ENCODE data around the gene ERMP1. TPM values are rescaled to one million over a fixed set of nuclear protein-coding genes. Genes with fewer than 3 reads are reported as not detected.
"Not testable (repeated sequence)": the region's sequence is repeated elsewhere in the genome, so short reads cannot be mapped to it uniquely, and the experiment has no call there.

Gene ERMP1
- total and polyA plus RNA-seq, 4 experiments from 2014 or later: 11.6 to 24.5 (median 17.6) TPM

- H3K36me3 ChIP-seq (ENCODE audit: insufficient read depth, low read length): peaks cover 13% of the 10 kb centered on the region
- H3K36me3 Mint-ChIP-seq: peaks cover 86 to 92% of the 10 kb centered on the region in 2 donors
- POLR2A ChIA-PET (ENCODE audit: partially characterized antibody): no interaction called here
- no peak overlapping the region for H3K4me3 Mint-ChIP-seq
- intact Hi-C loops (cut with micrococcal nuclease): no loop called here
- H3K4me3 ChIP-seq (ENCODE audit: low read length in 2 of 2): no peak overlapping the region
- CTCF ChIA-PET (ENCODE audit: partially characterized antibody): interaction anchor here (0.5 to 0.9 kb wide), 2 partner anchors 50 to 101 kb away, joined by 3 read pairs; no protein-coding TSS in a partner anchor
- H3K27me3 Mint-ChIP-seq: no peaks in the 10 kb centered on the region
- DNase-seq: no peak
- H3K9me3 Mint-ChIP-seq: peaks cover 0 to 33% (median 12%) of the 10 kb centered on the region in 8 donors
- peak overlapping the region in 2 of 7 donors; percentile 25 to 51 for H3K27ac Mint-ChIP-seq
- H3K4me1 ChIP-seq (ENCODE audit: insufficient read depth, low read length): no peaks in the 10 kb centered on the region
- no peaks in the 10 kb centered on the region for H3K9me3 ChIP-seq (ENCODE audit: control insufficient read depth in 1 of 2, low read length in 2 of 2)
- H3K4me1 Mint-ChIP-seq: peaks cover 0 to 18% (median 3%) of the 10 kb centered on the region in 4 donors
- no peak overlapping the region for H3K27ac ChIP-seq (ENCODE audit: low read depth, low read length)
- H3K27me3 ChIP-seq (ENCODE audit: insufficient read depth, low read length): no peaks in the 10 kb centered on the region
Observed at GRCh38 chr9:5784526-5785315, 48.2 kb downstream of the ERMP1 start.

GRCh38 chr9:5783982-5784381, 48.9 kb downstream of the ERMP1 start:
- H3K36me3 ChIP-seq (ENCODE audit: insufficient read depth, low read length): peaks cover 14% of the 10 kb centered on the region
- Mint-ChIP-seq H3K4me1 (peaks cover 0 to 17% (median 3%) of the 10 kb centered on the region in 4 donors), H3K4me3 (no peak overlapping the region), H3K27ac (peak overlapping the region in 1 of 7 donors; percentile 32), H3K27me3 (no peaks in the 10 kb centered on the region), H3K36me3 (peaks cover 87% of the 10 kb centered on the region in 2 donors), H3K9me3 (peaks cover 0 to 35% (median 14%) of the 10 kb centered on the region in 8 donors)
- no peak for DNase-seq
- CTCF ChIA-PET (ENCODE audit: partially characterized antibody): interaction anchor here (0.9 kb wide), 1 partner anchor 102 kb away, joined by 3 read pairs; no protein-coding TSS in a partner anchor
- no peak overlapping the region for H3K27ac ChIP-seq (ENCODE audit: low read depth, low read length)
- POLR2A ChIA-PET (ENCODE audit: partially characterized antibody): no interaction called here
- H3K4me1 ChIP-seq (ENCODE audit: insufficient read depth, low read length): no peaks in the 10 kb centered on the region
- H3K4me3 ChIP-seq (ENCODE audit: low read length in 2 of 2): no peak overlapping the region
- no peaks in the 10 kb centered on the region for H3K27me3 ChIP-seq (ENCODE audit: insufficient read depth, low read length)
- intact Hi-C loops (cut with micrococcal nuclease): no loop called here
- H3K9me3 ChIP-seq (ENCODE audit: control insufficient read depth in 1 of 2, low read length in 2 of 2): no peaks in the 10 kb centered on the region

- POLR2A ChIA-PET (ENCODE audit: partially characterized antibody); H3K4me3 ChIP-seq (ENCODE audit: low read length in 2 of 2); DNase-seq; H3K27ac ChIP-seq (ENCODE audit: low read depth, low read length); H3K4me1 ChIP-seq (ENCODE audit: insufficient read depth, low read length); H3K27me3 ChIP-seq (ENCODE audit: insufficient read depth, low read length); H3K27me3 Mint-ChIP-seq; H3K4me3 Mint-ChIP-seq; intact Hi-C loops (cut with micrococcal nuclease); H3K9me3 ChIP-seq (ENCODE audit: control insufficient read depth in 1 of 2, low read length in 2 of 2): not testable (repeated sequence)
- Mint-ChIP-seq H3K4me1 (peaks cover 0 to 14% (median 2%) of the 10 kb centered on the region in 4 donors), H3K9me3 (peaks cover 0 to 40% (median 19%) of the 10 kb centered on the region in 8 donors), H3K27ac (peak overlapping the region in 3 of 7 donors; percentile 25 to 46 (median 45)), H3K36me3 (peaks cover 87 to 89% of the 10 kb centered on the region in 2 donors)
- CTCF ChIA-PET (ENCODE audit: partially characterized antibody): interaction anchor here (0.9 kb wide), 1 partner anchor 103 kb away, joined by 3 read pairs; no protein-coding TSS in a partner anchor
- peaks cover 19% of the 10 kb centered on the region for H3K36me3 ChIP-seq (ENCODE audit: insufficient read depth, low read length)
Observed at GRCh38 chr9:5783420-5783819, 49.5 kb downstream of the ERMP1 start.

- H3K27ac ChIP-seq (ENCODE audit: low read depth, low read length); DNase-seq; H3K4me3 Mint-ChIP-seq; H3K27me3 ChIP-seq (ENCODE audit: insufficient read depth, low read length); H3K27me3 Mint-ChIP-seq; POLR2A ChIA-PET (ENCODE audit: partially characterized antibody); H3K4me1 ChIP-seq (ENCODE audit: insufficient read depth, low read length); H3K36me3 ChIP-seq (ENCODE audit: insufficient read depth, low read length); H3K9me3 ChIP-seq (ENCODE audit: control insufficient read depth in 1 of 2, low read length in 2 of 2); H3K4me3 ChIP-seq (ENCODE audit: low read length in 2 of 2); intact Hi-C loops (cut with micrococcal nuclease): not testable (repeated sequence)
- CTCF ChIA-PET (ENCODE audit: partially characterized antibody): interaction anchor here (0.6 kb wide), 1 partner anchor 626 kb away, joined by 3 read pairs; no protein-coding TSS in a partner anchor
- Mint-ChIP-seq H3K4me1 (peaks cover 0 to 13% (median 2%) of the 10 kb centered on the region in 4 donors), H3K36me3 (peaks cover 77 to 79% of the 10 kb centered on the region in 2 donors), H3K9me3 (peaks cover 0 to 44% (median 23%) of the 10 kb centered on the region in 8 donors), H3K27ac (peak overlapping the region in 1 of 7 donors; percentile 17)
Observed at GRCh38 chr9:5779705-5780218, 53.2 kb downstream of the ERMP1 start.

GRCh38 chr9:5778805-5779204, 54.1 kb downstream of the ERMP1 start:
- H3K4me3 ChIP-seq (ENCODE audit: low read length in 2 of 2): no peak overlapping the region
- H3K27me3 Mint-ChIP-seq: no peaks in the 10 kb centered on the region
- no peak overlapping the region for H3K27ac ChIP-seq (ENCODE audit: low read depth, low read length)
- peaks cover 76 to 78% of the 10 kb centered on the region in 2 donors for H3K36me3 Mint-ChIP-seq
- intact Hi-C loops (cut with micrococcal nuclease): no loop called here
- peaks cover 0 to 14% (median 2%) of the 10 kb centered on the region in 4 donors for H3K4me1 Mint-ChIP-seq
- DNase-seq: no peak
- POLR2A ChIA-PET (ENCODE audit: partially characterized antibody): no interaction called here
- H3K4me1 ChIP-seq (ENCODE audit: insufficient read depth, low read length): no peaks in the 10 kb centered on the region
- CTCF ChIA-PET (ENCODE audit: partially characterized antibody): no interaction called here
- peaks cover 0 to 44% (median 23%) of the 10 kb centered on the region in 8 donors for H3K9me3 Mint-ChIP-seq
- no peaks in the 10 kb centered on the region for H3K9me3 ChIP-seq (ENCODE audit: control insufficient read depth in 1 of 2, low read length in 2 of 2)
- H3K36me3 ChIP-seq (ENCODE audit: insufficient read depth, low read length): peaks cover 18% of the 10 kb centered on the region
- H3K4me3 Mint-ChIP-seq: no peak overlapping the region
- no peak overlapping the region for H3K27ac Mint-ChIP-seq
- H3K27me3 ChIP-seq (ENCODE audit: insufficient read depth, low read length): no peaks in the 10 kb centered on the region

GRCh38 chr9:5773324-5773999, 59.5 kb downstream of the ERMP1 start:
- intact Hi-C loops (cut with micrococcal nuclease): no loop called here
- H3K27ac ChIP-seq (ENCODE audit: low read depth, low read length): no peak overlapping the region
- Mint-ChIP-seq H3K9me3 (peaks cover 0 to 5% (median 4%) of the 10 kb centered on the region in 8 donors), H3K4me1 (peaks cover 2 to 6% (median 3%) of the 10 kb centered on the region in 4 donors), H3K4me3 (no peak overlapping the region), H3K27ac (peak overlapping the region in 3 of 7 donors; percentile 4 to 48 (median 38)), H3K36me3 (peaks cover 66 to 76% of the 10 kb centered on the region in 2 donors), H3K27me3 (no peaks in the 10 kb centered on the region)
- H3K9me3 ChIP-seq (ENCODE audit: control insufficient read depth in 1 of 2, low read length in 2 of 2): no peaks in the 10 kb centered on the region
- H3K36me3 ChIP-seq (ENCODE audit: insufficient read depth, low read length): peaks cover 32% of the 10 kb centered on the region
- ChIA-PET CTCF (ENCODE audit: partially characterized antibody) (interaction anchor here (1.1 to 2.7 kb wide), 6 partner anchors 9 to 173 kb away, joined by 3 to 10 read pairs (median 6); partner anchors contain the start of gene ERMP1), POLR2A (ENCODE audit: partially characterized antibody) (interaction anchor here (0.6 kb wide), 1 partner anchor 641 kb away, joined by 3 read pairs; no protein-coding TSS in a partner anchor)
- no peak overlapping the region for H3K4me3 ChIP-seq (ENCODE audit: low read length in 2 of 2)
- DNase-seq: no peak
- H3K4me1 ChIP-seq (ENCODE audit: insufficient read depth, low read length): no peaks in the 10 kb centered on the region
- no peaks in the 10 kb centered on the region for H3K27me3 ChIP-seq (ENCODE audit: insufficient read depth, low read length)

Data from CD4-positive, alpha-beta memory T cell (primary cell).